Measurements from ENCODE around the gene XAGE3.

DNA sequence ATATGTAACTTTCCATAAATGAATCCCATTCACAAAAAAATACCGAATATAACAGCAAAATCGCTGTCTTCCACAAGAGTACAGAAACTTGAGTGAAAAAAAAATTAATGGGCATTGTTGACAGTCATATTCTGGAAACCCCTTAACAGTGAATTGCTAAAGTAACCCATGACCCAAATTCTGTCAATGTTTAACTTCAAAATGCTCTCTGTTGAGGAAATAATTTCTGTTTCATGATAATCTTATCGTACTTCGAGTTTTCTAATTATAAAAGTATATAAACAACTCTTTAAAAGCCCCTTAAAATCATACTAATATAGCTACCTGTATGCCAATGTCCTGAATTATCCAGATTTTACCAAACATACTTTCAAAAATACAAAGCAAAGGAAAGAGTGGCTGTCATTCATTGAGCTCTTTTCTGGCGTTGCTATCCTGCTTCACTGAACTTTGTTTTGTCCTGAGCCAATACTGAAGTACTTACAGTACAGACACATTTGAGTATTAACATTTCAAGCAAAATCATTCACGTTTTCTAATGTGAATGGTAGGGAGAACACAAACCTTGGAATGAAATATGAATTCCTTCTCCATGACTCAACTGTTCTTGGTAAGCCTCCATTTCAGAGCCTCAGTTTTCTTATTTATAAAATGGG is 2.4 kb downstream of the XAGE3 start:
- TF ChIP-seq POLR2A (IDR thresholded peaks at IDR 0.05; ENCODE audit: extremely low read depth, insufficient read length): no peak
- TF ChIP-seq, protein P1, sequence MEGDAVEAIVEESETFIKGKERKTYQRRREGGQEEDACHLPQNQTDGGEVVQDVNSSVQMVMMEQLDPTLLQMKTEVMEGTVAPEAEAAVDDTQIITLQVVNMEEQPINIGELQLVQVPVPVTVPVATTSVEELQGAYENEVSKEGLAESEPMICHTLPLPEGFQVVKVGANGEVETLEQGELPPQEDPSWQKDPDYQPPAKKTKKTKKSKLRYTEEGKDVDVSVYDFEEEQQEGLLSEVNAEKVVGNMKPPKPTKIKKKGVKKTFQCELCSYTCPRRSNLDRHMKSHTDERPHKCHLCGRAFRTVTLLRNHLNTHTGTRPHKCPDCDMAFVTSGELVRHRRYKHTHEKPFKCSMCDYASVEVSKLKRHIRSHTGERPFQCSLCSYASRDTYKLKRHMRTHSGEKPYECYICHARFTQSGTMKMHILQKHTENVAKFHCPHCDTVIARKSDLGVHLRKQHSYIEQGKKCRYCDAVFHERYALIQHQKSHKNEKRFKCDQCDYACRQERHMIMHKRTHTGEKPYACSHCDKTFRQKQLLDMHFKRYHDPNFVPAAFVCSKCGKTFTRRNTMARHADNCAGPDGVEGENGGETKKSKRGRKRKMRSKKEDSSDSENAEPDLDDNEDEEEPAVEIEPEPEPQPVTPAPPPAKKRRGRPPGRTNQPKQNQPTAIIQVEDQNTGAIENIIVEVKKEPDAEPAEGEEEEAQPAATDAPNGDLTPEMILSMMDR (IDR thresholded peaks at IDR 0.05; ENCODE audit: low read depth, low read length): no peak
